DOHH2 (cell line): Measurements from ENCODE around the gene ZNF280A.

Experiments
- H3F3A ChIP-seq: fragments of 200-600 bp; sonication (generic), shearing (Covaris generic); 2 replicates; pipeline ENCODE4 v1.6.0; 2016; ENCODE audit warnings: antibody characterized with exemption, mild to moderate bottlenecking; ENCODE audit not compliant: control insufficient read depth, insufficient read depth
- H3K27ac ChIP-seq: fragments of 200-600 bp; sonication (generic); 2 replicates; pipeline ENCODE4 v1.5.1; 2014; ENCODE audit warnings: low read depth, mild to moderate bottlenecking, low read length, moderate library complexity
- H3K27me3 ChIP-seq: fragments of 200-600 bp; sonication (generic); 2 replicates; pipeline ENCODE4 v1.6.1; 2014; ENCODE audit warnings: mild to moderate bottlenecking, low read length, mixed read lengths; ENCODE audit not compliant: control insufficient read depth
- H3K36me3 ChIP-seq: fragments of 200-600 bp; sonication (generic); 2 replicates; pipeline ENCODE4 v1.6.1; 2014; ENCODE audit warnings: mild to moderate bottlenecking, low read length, moderate library complexity, mixed read lengths; ENCODE audit not compliant: control insufficient read depth
- H3K4me1 ChIP-seq: fragments of 200-600 bp; sonication (generic); 2 replicates; pipeline ENCODE4 v1.6.1; 2014; ENCODE audit warnings: mild to moderate bottlenecking, low read length, mixed read lengths; ENCODE audit not compliant: control insufficient read depth
- H3K4me2 ChIP-seq: fragments of 200-600 bp; sonication (generic); 2 replicates; pipeline ENCODE4 v1.6.0; 2014; ENCODE audit warnings: mild to moderate bottlenecking, low read length, moderate library complexity
- H3K4me3 ChIP-seq: fragments of 200-600 bp; sonication (generic); 2 replicates; pipeline ENCODE4 v1.5.1; 2014; ENCODE audit warnings: mild to moderate bottlenecking, low read length, mixed read lengths
- H3K79me2 ChIP-seq: fragments of 200-600 bp; sonication (generic); 2 replicates; pipeline ENCODE4 v1.6.1; 2014; ENCODE audit warnings: mild to moderate bottlenecking, low read length, mixed read lengths; ENCODE audit not compliant: control insufficient read depth
- H3K9me2 ChIP-seq: fragments of 200-600 bp; sonication (generic); replicated peaks from 2 replicates; pipeline ENCODE4 v1.6.1; 2014; ENCODE audit warnings: mild to moderate bottlenecking, low read length, mixed read lengths; ENCODE audit not compliant: control insufficient read depth
- H3K9me3 ChIP-seq: fragments of 200-600 bp; sonication (generic); 2 replicates; pipeline ENCODE4 v1.6.1; 2014; ENCODE audit warnings: antibody characterized with exemption, low read length, mixed read lengths; ENCODE audit not compliant: control insufficient read depth, insufficient read depth
- H4K20me1 ChIP-seq: fragments of 200-600 bp; sonication (generic); 2 replicates; pipeline ENCODE4 v1.6.0; 2014; ENCODE audit warnings: low read depth, mild to moderate bottlenecking, antibody characterized with exemption, low read length, moderate library complexity; ENCODE audit not compliant: control insufficient read depth, insufficient read depth
- EZH2phosphoT487 ChIP-seq: fragments of 200-600 bp; sonication (generic); IDR thresholded peaks from 2 replicates; pipeline ENCODE4 v1.6.1; 2017; ENCODE audit warnings: borderline replicate concordance, mild to moderate bottlenecking, antibody characterized with exemption, low read length, moderate library complexity, mixed read lengths
- TF ChIP-seq, protein P1 (sequence below): fragments of 200-600 bp; sonication (generic); IDR thresholded peaks from one replicate; pipeline ENCODE4 v1.5.1; 2014; ENCODE audit warnings: antibody characterized with exemption, mild to moderate bottlenecking, low read depth, low read length; ENCODE audit not compliant: poor library complexity, severe bottlenecking

The ZNF280A gene

GRCh38 chr22:22508274-22509176 is 11.5 kb downstream of the ZNF280A start, which contains the start of gene ZNF280B:
Gene ZNF280B, minus strand, starts transcription at chr22:22508742. Its CDS starts 19,344 bp downstream, at chr22:22489398.
- Histone ChIP-seq H3K27ac (no peak within 1 kb of the TSS), H3K9me3 (0 out of 2 replicates have a peak, but pooled peaks cover 5% of the 10 kb centered on the region), H4K20me1 (no peaks in the 10 kb centered on the region), H3K4me1 (peaks cover 25% of the 10 kb centered on the region), H3K36me3 (peaks cover 36% of the 10 kb centered on the region), H3K4me2 (peak within 1 kb of the TSS; percentile 90), H3K4me3 (peak within 1 kb of the TSS; percentile 87), H3K27me3 (no peaks in the 10 kb centered on the region), H3K9me2 (no peaks in the 10 kb centered on the region), H3K79me2 (peaks cover 21% of the 10 kb centered on the region), H3F3A (0 out of 2 replicates have a peak, but pooled peaks cover 3% of the 10 kb centered on the region)
- TF ChIP-seq EZH2phosphoT487: no peak
- TF ChIP-seq, protein P1, sequence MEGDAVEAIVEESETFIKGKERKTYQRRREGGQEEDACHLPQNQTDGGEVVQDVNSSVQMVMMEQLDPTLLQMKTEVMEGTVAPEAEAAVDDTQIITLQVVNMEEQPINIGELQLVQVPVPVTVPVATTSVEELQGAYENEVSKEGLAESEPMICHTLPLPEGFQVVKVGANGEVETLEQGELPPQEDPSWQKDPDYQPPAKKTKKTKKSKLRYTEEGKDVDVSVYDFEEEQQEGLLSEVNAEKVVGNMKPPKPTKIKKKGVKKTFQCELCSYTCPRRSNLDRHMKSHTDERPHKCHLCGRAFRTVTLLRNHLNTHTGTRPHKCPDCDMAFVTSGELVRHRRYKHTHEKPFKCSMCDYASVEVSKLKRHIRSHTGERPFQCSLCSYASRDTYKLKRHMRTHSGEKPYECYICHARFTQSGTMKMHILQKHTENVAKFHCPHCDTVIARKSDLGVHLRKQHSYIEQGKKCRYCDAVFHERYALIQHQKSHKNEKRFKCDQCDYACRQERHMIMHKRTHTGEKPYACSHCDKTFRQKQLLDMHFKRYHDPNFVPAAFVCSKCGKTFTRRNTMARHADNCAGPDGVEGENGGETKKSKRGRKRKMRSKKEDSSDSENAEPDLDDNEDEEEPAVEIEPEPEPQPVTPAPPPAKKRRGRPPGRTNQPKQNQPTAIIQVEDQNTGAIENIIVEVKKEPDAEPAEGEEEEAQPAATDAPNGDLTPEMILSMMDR: peak; percentile 82

DNA sequence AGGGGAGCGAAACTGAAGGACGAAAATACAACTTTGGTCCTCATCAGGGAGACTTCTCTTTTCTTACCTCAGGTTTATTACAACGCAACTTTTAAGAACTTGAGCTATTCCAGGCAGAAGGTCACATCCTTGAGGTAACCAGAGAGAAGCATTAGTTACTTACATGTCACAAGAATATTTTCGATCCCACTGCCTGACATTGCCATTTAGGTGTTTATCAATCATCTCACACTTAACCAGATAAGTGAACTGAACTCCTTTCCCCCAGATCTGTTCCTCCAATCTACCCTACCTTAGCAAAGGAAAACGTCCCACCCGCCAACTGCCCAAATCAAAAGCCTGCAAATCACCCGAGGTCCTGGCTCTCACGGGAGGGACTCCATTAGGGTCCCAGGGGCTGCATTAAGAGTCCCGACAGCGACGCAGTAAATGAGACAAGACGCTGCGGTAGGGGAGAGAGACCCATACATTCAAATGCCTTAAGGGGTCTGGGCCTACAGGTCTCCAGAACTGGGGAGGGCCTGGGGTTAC is 12.3 kb downstream of the ZNF280A start:
- Histone ChIP-seq H3K4me3 (peak overlapping the region; percentile 87), H3K36me3 (peaks cover 43% of the 10 kb centered on the region), H4K20me1 (no peaks in the 10 kb centered on the region), H3K9me3 (0 out of 2 replicates have a peak, but pooled peaks cover 5% of the 10 kb centered on the region), H3K4me2 (peak overlapping the region; percentile 90), H3F3A (0 out of 2 replicates have a peak, but pooled peaks cover 3% of the 10 kb centered on the region), H3K4me1 (peaks cover 25% of the 10 kb centered on the region), H3K9me2 (no peaks in the 10 kb centered on the region), H3K27ac (no peak overlapping the region), H3K79me2 (peaks cover 21% of the 10 kb centered on the region), H3K27me3 (no peaks in the 10 kb centered on the region)
- TF ChIP-seq, protein P1: no peak
- TF ChIP-seq EZH2phosphoT487: no peak

DNA sequence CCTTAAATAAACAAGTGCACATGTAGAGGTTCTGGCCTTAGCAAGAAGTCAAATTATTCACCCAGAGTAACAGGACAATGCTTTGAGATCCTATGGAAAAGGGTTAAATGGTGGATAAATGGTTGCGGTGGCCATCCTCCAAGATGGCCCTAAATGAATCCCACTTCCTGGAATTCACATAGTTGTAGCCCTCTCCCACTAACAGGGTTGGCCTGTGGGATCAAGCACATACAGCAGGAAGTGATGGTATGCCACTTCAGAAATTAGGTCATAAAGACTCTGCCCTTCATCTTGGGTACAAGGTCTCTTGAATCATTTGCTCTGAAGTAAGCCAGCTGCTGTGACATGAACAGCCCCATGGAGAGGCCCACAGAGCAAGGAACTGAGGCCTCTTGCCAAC is 13.3 kb downstream of the ZNF280A start:
- Histone ChIP-seq H3K4me2 (peak overlapping the region; percentile 90), H3K9me2 (no peaks in the 10 kb centered on the region), H3K9me3 (0 out of 2 replicates have a peak, but pooled peaks cover 5% of the 10 kb centered on the region), H3F3A (0 out of 2 replicates have a peak, but pooled peaks cover 3% of the 10 kb centered on the region), H3K36me3 (peaks cover 54% of the 10 kb centered on the region), H3K79me2 (peaks cover 21% of the 10 kb centered on the region), H3K4me1 (peaks cover 20% of the 10 kb centered on the region), H3K27me3 (no peaks in the 10 kb centered on the region), H4K20me1 (no peaks in the 10 kb centered on the region), H3K27ac (no peak overlapping the region), H3K4me3 (peak overlapping the region; percentile 87; the same call in 1 of the 2 replicates)
- TF ChIP-seq EZH2phosphoT487: no peak
- TF ChIP-seq, protein P1: no peak
